LHCN-M2 (cell line): ENCODE results near the gene MORN1. TPM values are rescaled to one million over a fixed set of nuclear protein-coding genes. Genes with fewer than 3 reads are reported as not detected.

ENCODE experiments used
- DNase-seq: peaks from one replicate; pipeline ENCODE4 v3.0.0-alpha.2; 2012; ENCODE audit warnings: low read depth
- total RNA-seq: library from RNA; depleted of rRNA; stranded (reverse); fragments of >200 nt; gene quantifications from 2 replicates; pipeline ENCODE4 v1.2.3, GENCODE V29; 2014

MORN1 gene
- total RNA-seq, 1 experiment from 2014 or later = 7.5 TPM

GRCh38 chr1:2352341-2352896 lies 38.9 kb downstream of the MORN1 start:
- DNase-seq = no peak

- no peak for DNase-seq
Measured at GRCh38 chr1:2351723-2352122, 39.6 kb downstream of the MORN1 start.

- DNase-seq = no peak
Measured at GRCh38 chr1:2350911-2351655, 40.3 kb downstream of the MORN1 start.

- no peak for DNase-seq
Measured at GRCh38 chr1:2350501-2350900, 40.9 kb downstream of the MORN1 start.

DNA sequence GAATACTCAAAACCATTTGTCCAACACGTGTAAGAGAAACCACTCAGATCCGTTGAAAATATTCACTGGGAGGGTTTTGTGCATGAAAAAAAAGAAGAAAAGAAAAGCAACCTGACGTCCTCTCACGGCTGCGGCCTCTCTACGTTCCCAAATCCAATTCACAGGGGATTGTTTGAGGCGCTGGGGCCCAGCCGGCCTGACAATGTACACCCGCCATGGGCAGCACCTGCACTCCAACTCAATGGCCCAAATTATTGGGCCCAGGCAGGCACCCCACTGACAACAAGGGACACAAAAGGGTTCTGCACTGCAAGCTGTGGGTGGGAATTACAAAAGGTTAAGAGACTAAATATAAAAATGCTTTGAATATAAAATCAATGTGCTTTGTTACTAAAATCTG lies 41.5 kb downstream of the MORN1 start:
- no peak for DNase-seq

DNA sequence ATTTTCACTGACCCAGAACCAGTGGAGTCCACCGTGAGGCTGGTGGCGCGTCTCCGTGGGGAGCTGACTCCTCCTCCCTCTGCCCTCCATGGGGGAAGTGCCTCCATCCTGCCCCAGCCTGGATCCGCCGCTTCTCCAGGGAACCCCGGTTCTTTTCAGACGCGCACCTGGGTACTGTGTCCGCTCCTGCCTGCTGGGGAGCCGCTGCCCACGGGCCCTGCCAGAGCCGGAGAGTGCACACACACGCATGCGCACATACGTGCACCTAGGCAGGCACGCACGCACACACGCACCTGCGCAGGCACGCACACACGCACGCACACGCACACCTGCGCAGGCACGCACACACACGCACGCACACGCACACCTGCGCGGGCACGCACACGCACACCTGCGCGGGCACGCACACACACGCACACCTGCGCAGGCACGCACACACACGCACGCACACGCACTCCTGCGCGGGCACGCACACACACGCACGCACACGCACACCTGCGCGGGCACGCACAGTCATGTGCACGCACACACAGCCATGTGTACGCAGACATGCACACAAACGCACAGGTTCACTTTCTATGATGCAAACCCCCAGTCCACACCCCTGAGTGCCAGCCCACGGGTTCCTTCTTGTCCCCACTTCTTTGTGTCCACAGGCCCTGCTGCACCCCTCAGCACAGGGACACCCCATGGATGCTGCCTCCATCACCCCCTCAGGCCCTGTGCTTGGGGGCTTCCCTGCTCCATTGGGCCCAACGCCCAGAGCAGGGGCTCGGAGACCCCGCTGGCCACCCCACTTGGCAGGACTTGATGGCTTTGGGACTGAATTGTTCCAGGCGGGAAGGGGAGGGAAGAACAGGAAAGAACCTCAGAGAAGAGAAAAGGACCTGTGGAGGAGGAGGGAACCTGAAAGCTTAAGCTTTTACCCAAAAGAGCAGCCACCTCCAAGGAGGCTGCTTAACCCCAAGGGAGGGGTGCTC lies 42.7 kb downstream of the MORN1 start:
- no peak for DNase-seq

- no peak for DNase-seq
Measured at GRCh38 chr1:2347896-2348295, 43.5 kb downstream of the MORN1 start.

DNA sequence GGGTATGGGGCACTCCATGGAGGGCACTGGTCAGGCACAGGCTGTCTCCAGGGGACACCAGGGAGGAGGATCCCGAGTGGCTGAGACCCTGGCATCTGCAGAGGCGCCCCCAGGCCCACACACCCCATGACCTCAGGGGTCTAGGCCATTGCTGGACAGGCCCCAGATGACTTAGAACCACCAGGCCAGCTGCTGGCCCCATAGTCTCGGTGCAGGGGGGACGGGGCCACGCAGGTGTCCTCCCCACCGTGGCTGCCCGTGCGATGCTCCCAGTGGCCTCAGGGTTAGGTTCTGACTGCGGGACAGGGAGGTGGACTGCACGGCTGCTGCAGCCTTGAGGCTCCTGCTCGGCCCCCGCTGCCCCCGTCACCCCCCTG lies 44.0 kb downstream of the MORN1 start:
- DNase-seq = no peak

DNA sequence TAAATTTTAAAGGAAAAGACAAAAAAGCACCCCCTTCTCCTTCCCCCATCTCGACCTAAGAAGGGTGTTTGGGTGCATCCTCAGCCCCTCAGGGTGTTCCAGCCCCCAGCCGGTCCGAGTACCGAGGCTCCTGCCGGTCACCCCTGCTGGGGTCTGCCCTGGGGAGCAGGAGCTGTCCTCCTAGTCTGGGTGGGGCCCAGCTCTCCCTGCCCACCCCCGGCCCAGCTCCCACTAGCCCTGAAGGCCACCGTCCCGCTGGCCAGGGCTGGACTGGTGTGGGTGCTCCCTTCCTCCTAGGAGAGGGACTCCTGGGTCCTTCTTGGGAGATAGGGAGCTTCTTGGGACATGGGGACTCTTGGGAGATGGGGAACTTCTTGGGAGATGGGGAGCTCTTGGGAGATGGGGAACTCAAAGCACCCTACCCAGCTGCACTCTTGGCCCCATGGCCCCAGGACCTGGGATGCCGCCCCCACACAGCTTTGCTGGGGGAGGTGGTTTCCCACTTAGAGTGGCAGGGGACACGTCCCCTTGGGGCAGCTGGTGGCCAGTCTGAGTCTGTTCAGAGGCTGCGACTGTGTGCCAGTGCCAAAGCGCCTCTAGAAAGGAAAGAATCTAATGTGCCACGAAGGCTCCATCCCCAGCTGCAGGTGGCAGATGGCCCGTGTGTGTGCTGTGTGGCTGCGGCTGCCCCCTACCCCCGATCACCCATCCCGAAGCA lies 44.5 kb downstream of the MORN1 start:
- DNase-seq = no peak

GRCh38 chr1:2345297-2346075 lies 45.9 kb downstream of the MORN1 start:
- no peak for DNase-seq

DNA sequence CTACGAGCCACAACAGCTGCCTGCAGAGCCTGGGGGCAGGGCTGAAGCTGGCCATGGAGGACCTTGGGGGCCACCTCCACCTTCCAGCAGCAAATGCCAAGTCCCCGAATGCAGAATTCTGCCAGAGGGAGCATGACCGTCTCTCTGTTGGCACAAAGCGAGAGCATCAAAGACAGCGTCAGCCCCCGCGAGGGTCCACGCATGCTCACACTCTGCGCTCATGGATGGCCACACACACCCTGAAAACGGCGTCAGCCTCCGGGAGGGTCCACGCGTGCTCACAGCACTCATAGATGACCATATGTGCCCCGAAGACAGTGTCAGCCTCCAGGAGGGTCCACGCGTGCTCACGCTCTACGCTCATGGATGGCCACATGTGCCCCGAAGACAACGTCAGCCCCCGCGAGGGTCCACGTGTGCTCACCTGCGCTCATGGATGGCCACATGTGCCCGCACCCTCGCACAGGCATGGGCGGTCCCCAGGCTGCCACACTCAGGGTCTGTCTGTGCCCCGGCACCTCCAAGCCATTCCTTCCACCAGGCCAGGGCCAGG lies 46.5 kb downstream of the MORN1 start:
- DNase-seq = no peak

DNA sequence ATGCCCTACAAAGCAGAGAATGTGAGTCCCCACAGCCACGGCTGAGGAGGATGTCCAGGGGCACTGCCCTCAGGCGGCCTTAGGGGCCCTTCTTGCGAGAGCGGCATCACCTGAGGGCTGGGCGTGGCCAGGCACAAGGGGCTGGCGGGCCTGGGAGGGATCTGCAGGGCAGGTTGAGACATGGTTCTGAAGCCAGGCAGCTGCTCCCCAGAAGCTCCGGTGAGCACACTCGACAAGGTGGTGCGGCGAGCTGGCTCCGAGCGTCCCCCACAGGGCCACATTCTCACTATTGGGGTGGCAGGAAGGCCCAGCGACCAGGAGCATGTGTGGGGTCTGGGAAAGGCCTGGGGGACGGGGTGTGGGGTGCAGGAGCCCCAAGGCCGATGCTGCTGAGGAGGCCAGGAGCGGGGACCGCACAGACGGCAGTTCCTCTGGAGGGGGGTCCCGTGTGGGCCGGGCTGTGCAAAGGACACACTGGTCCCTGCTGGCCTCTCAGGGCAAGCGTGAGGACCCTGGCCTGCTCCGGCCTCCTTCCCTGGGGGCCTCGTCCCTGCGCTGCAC lies 47.2 kb downstream of the MORN1 start:
- DNase-seq = no peak

DNA sequence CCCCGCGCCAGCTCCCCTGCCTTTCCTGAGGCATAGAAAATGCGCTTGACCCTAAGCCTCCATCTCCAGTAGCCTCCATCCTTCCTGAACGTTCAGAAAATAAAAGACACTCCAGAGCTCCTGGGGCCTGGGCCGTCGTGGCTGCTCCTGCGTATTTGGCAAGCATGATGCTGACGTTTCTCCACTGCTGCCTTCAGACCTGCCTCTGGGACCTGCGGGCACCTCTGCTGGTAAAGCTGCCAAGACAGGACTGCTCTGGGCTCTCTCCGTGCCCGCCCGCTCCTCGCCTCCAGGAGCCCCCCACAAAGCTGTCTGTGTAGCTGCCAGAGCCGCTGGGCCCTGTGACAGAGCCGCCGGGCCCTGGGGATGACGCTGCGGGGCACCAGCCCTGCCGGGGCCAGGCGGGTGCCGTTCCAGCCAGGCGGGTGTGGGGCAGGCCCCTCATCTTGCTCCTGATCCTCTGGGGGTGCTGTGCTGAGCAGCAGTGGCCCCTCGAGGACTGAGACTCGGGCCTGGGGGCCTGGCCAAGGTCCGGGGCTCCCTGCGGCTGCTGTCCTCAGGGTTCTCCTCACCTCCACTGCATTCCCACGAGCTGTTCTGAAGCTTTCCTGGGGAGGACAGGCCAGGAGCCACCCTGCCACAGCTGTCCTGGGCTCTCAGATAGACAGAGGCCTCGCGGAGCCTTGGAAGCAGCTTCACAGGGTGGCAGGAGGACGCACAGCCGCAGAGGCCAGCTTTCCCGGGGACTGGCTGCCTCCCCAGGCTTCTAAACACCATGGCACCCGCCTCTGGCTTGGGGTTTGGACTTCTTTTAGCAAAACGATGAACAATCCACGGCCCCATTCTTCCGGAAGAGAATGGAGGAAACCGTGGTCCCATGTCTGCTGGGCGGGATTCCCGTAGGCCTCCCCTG lies 48.1 kb downstream of the MORN1 start:
- DNase-seq = no peak

DNA sequence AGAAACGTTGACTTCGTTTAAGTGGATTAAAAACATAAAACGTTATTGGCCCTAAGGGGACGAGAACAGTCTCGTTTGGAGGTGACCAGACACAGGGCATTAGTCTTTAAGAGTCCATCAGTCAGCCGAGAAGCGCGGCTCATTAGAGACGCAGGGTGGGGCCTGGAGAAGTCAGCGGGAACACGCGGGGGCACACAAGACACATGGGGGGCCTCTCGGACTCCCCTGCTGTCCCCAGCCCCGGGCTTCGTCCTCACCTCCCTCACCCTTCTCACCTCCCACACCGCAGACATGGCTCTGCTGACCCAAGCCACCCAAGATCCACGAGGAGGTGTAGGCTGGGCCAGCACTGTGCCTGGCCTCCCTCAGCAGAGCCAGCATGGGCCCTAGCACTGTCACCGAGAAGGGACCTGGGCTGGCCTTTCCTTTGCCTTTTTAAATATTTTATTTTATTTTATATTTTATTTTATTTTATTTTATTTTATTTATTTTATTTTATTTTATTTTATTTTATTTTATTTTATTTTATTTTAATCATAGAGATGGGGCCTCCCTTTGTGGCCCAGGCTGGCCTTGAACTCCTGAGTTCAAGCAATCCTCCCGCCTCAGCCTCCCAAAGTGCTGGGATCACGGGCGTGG lies 48.9 kb downstream of the MORN1 start:
- DNase-seq = no peak

DNA sequence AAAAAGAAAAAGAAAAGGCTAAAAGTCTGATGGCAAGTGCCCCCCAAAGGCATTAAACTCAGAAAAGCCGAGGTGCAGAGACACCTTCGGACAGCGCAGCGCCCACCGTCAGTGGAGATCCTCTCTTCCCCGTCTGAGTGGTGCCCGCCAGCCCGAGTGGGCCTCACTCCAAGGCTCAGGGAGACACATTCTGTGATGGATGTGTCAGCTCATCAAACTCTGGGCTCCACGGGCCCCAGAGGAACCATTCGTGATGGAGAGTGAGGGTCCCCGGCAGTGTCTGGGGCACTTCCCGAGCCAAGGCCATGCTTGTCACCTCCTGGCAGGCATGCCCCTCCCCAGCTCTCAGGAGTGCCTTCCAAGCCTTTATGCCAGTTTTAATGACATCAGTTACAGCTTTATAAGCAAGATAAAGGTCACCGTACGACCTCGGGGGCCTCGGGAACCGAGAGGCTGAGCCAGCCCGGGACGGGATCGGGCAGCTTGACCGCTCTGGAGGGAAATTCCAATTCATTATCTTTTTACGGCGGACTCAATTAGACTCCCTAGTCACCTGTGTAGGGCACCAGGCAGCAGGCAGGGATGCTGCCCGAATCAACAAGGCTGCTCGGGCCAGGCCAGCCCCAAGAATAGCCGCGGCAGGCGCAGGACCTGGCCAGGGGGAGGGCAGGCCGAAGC lies 49.5 kb downstream of the MORN1 start:
- no peak for DNase-seq

- no peak for DNase-seq
Measured at GRCh38 chr1:2340918-2341254, 50.5 kb downstream of the MORN1 start.

- no peak for DNase-seq
Measured at GRCh38 chr1:2340086-2340917, 51.1 kb downstream of the MORN1 start.
